WI38 (cell line): ENCODE measurements around the gene HEBP1.

Experiments used
- H3K4me3 ChIP-seq: 2 replicates; pipeline ENCODE4 v1.5.1; 2011; ENCODE audit warnings: low read depth, mild to moderate bottlenecking, control low read depth, low read length
- TF ChIP-seq, protein P1 (sequence below): IDR thresholded peaks from 2 replicates; pipeline ENCODE4 v1.5.1; 2012; ENCODE audit warnings: low read depth, mild to moderate bottlenecking, control low read depth, low read length

HEBP1 gene

DNA sequence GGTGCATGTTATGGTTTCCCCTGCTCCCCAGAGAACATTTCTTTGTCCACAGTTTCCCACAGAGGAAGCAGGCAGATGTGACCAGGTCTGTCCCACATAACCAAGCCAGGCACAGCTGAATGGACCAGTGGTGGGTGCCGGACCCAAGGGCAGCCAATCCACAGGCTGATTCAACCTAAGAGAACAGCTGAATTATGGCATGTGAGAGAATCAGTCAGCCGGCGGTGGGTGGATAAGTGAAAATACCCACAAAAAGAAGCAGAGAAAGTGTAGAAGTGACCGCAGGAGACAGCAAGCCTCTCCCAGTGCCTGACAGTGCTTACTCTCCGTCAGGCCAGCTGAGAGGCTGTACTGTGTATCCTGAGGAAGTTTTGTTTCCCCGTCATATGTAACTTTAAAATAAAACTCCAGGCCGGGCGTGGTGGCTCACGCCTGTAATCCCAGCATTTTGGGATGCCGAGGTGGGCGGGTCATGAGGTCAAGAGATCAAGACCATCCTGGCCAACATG, 63.0 kb downstream of the HEBP1 start:
- TF ChIP-seq, protein P1, sequence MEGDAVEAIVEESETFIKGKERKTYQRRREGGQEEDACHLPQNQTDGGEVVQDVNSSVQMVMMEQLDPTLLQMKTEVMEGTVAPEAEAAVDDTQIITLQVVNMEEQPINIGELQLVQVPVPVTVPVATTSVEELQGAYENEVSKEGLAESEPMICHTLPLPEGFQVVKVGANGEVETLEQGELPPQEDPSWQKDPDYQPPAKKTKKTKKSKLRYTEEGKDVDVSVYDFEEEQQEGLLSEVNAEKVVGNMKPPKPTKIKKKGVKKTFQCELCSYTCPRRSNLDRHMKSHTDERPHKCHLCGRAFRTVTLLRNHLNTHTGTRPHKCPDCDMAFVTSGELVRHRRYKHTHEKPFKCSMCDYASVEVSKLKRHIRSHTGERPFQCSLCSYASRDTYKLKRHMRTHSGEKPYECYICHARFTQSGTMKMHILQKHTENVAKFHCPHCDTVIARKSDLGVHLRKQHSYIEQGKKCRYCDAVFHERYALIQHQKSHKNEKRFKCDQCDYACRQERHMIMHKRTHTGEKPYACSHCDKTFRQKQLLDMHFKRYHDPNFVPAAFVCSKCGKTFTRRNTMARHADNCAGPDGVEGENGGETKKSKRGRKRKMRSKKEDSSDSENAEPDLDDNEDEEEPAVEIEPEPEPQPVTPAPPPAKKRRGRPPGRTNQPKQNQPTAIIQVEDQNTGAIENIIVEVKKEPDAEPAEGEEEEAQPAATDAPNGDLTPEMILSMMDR, result no peak
- H3K4me3 ChIP-seq, result no peak overlapping the region

DNA sequence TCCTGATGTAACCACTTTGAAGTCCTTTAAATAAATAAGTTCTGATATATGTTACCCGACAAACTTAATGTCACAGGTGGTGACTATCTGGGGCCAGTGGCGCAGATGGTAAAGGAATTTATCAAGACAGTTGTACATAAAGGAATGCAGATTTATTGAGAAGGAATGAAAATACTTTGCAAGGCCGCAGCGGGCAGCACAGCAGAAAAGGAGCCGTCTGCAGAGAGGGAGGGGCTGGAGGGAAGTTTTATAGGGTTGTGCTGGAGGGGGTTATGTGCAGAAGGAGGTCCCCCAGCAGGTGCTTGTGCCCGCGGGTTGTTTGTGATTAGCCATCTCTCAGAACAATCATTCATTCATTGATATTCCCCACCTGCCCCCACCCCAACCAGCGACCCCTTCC, 65.5 kb downstream of the HEBP1 start:
- H3K4me3 ChIP-seq, result no peak overlapping the region
- TF ChIP-seq, protein P1, result no peak

DNA sequence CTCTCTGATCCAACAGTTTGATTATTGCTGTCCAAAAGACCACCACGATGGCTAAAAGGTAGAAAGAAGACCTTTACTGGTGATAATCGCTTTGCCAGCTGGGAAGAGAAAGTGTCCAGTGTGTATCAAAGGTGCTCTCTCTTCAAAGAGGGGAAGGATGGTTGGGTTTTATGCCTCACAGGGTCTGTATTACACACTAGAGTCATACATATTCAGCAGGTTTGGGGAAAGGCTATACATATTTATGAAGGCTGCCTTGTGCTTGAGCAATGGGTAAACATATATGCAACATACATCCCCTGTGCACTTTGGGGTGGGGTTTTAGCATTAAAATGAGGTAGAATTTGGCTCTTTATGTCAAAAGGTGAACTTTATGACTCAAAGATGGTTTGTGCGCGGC, 66.3 kb downstream of the HEBP1 start:
- H3K4me3 ChIP-seq, result no peak overlapping the region
- TF ChIP-seq, protein P1, result no peak

DNA sequence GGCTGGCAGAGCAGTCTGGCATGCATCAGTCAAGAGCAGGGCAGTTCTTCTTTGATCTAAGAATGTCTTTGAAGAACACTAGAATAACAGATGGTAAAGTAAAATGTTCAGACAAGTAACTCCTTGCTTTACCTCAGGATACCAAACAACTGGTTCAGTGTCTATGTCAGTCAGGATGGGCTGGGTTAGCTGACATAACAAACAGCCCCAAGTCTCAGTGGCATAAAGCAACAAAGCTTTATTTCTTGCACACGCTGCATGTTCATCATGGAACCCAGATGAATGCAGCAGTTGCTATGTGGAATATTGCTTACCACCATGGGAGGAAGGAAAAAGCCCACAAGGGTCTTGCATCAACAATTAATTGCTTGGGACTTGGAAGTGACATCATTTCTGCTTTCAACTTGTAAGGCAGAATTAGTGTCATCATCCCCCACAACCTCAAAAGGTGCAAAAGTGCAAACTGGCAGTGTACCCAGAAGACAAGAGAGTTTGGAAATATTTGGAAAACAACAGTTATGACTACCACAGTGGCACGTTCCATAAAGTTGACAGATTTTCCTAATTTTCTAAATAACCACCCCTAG, 69.3 kb downstream of the HEBP1 start:
- TF ChIP-seq, protein P1, result no peak
- no peak overlapping the region for H3K4me3 ChIP-seq

DNA sequence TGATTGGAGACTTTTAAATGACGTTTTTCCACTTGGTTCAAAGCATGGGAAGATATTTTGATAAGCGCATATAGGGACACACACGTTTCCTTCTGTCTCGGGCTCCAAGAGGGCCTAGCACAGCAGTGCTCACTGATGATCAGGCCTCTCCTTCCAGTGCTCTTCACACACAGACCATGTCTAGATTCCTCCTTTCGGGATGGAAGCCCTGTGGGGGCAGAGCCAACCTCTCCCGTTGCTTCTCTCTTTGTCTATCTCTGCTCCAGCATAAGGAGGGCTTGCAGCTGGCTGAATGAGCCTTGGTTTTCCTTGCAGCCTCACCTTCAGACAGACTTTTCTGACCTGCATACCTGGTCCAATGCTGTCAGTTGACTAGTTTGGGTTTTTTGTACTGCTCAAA, 70.4 kb downstream of the HEBP1 start:
- H3K4me3 ChIP-seq, result no peak overlapping the region
- TF ChIP-seq, protein P1, result no peak

DNA sequence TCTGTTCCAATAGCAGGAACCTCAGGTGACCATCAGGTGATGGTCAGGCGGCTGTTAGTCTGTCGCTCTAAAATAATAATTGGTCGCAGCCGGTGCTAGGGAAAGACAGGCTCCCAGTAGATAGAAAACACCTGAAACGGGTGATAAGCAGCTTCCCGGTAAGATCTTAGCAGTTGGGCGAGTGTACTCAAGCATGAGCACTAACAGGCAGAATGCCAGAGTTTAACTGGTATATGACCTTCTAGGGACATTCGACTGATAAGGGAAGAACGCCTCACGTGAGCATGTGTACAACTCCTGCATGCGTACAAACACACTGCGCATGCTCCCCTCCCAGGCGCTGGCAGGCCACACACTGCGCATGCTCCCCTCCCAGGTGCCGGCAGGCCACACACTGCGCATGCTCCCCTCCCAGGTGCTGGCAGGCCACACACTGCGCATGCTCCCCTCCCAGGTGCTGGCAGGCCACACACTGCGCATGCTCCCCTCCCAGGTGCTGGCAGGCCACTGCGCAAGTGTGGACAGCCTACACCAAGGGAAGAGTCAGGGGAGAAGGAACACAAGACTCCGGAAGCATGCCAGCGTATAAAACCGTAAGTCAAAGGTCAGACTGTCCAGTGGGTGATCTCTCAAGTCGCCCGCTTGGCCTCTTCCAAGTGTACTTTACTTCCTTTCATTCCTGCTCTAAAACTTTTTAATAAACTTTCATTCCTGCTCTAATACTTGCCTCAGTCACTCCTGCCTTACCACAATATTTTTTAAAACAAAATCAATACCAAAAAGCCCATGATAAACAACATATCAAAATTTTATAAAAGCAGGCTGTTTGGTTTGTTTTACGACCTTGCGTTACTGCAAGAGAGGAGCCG, 72.6 kb downstream of the HEBP1 start:
- H3K4me3 ChIP-seq, result peak overlapping the region; percentile 56
- TF ChIP-seq, protein P1, result no peak

DNA sequence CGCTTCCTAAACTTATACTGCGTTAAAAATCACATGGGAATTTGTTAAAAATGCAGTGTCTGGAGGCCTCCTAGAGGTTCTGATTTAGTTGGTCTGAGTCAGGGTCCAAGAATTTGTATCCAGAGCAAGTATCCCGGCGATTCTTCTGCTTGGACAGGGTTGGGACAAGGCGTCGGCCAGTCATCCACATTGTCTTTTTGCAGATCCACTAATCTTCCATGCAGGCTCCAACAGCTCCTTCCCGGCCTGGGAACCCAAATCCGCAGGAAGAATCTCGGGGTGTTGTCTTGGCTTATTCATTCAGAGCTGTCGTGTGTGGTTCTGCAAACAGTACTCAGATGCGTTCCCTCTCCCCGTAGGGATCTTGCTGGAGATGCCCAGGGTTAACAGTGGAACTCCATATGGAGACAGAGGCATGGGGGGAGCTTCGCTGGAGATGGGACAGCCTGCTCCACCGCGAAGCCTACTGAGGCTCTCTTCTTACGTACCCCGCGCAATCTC, 73.4 kb downstream of the HEBP1 start:
- TF ChIP-seq, protein P1, result no peak
- no peak overlapping the region for H3K4me3 ChIP-seq
